Activated naive CD8-positive, alpha-beta T cell treated with anti-CD3 and anti-CD28 coated beads, Interleukin-2, amount 10 ng/mL, durations not matched to agents 7 days and 5 days (primary cell): ENCODE measurements around the gene ZEB2. TPM values are rescaled to one million over a fixed set of nuclear protein-coding genes. Genes with fewer than 3 reads are reported as not detected.
"Not testable (repeated sequence)": the region's sequence is repeated elsewhere in the genome, so short reads cannot be mapped to it uniquely, and the experiment has no call there.

ENCODE experiments used
- ATAC-seq: fragments of 150-1000 bp; cut with Tn5 transposase; one replicate; pipeline ENCODE4 v1.10.0; 2021; ENCODE audit warnings: low read depth, moderate library complexity
- POLR2A ChIA-PET: fragments of 350-600 bp; sonication (Branson Sonifier 250); formaldehyde crosslinking; loops from one replicate; lab custom pipeline; 2021; ENCODE audit warnings: antibody characterized with exemption; lab: Charles Lee
- DNase-seq: peaks from one replicate; pipeline ENCODE4 v3.0.0; 2021
- H3K27ac Mint-ChIP-seq: one replicate; pipeline ENCODE4 v1.8.0; 2022; ENCODE audit warnings: mild to moderate bottlenecking, mixed read lengths
- H3K27me3 Mint-ChIP-seq: one replicate; pipeline ENCODE4 v1.8.0; 2022; ENCODE audit warnings: mild to moderate bottlenecking, moderate library complexity, mixed read lengths
- H3K36me3 Mint-ChIP-seq: one replicate; pipeline ENCODE4 v1.8.0; 2021; ENCODE audit warnings: mild to moderate bottlenecking, mixed read lengths
- H3K4me1 Mint-ChIP-seq: one replicate; pipeline ENCODE4 v1.8.0; 2021; ENCODE audit warnings: mixed read lengths
- H3K4me3 Mint-ChIP-seq: one replicate; pipeline ENCODE4 v1.8.0; 2022; ENCODE audit warnings: mild to moderate bottlenecking, moderate library complexity, mixed read lengths
- H3K9me3 Mint-ChIP-seq: one replicate; pipeline ENCODE4 v1.8.0; 2021; ENCODE audit warnings: mixed read lengths
- total RNA-seq, 2 experiments: library from RNA; stranded (reverse); gene quantifications; one replicate each; pipeline ENCODE4 v1.2.3, GENCODE V29; 2021

Gene ZEB2
- total RNA-seq, 2 experiments from 2014 or later, result 17.8 to 19.6 TPM

GRCh38 chr2:144364247-144364646 is 155.7 kb downstream of the ZEB2 start:
- H3K27me3 Mint-ChIP-seq, H3K4me1 Mint-ChIP-seq, POLR2A ChIA-PET, DNase-seq, H3K4me3 Mint-ChIP-seq, H3K9me3 Mint-ChIP-seq, ATAC-seq, H3K27ac Mint-ChIP-seq, H3K36me3 Mint-ChIP-seq: not testable (repeated sequence)

- H3K4me3 Mint-ChIP-seq, result no peak overlapping the region
- POLR2A ChIA-PET, result no interaction called here
- no peaks in the 10 kb centered on the region for H3K4me1 Mint-ChIP-seq
- H3K9me3 Mint-ChIP-seq, result peaks cover 1% of the 10 kb centered on the region
- H3K27ac Mint-ChIP-seq, result no peak overlapping the region
- no peak for ATAC-seq
- no peak for DNase-seq
- peaks cover 2% of the 10 kb centered on the region for H3K36me3 Mint-ChIP-seq
- peaks cover 4% of the 10 kb centered on the region for H3K27me3 Mint-ChIP-seq
Observed at GRCh38 chr2:144362401-144362800, 157.5 kb downstream of the ZEB2 start.

- Mint-ChIP-seq H3K4me1 (no peaks in the 10 kb centered on the region), H3K9me3 (peaks cover 1% of the 10 kb centered on the region), H3K27ac (no peak overlapping the region), H3K4me3 (no peak overlapping the region), H3K27me3 (peaks cover 4% of the 10 kb centered on the region), H3K36me3 (peaks cover 2% of the 10 kb centered on the region)
- POLR2A ChIA-PET, result no interaction called here
- DNase-seq, result no peak
- ATAC-seq, result no peak
Observed at GRCh38 chr2:144361742-144362141, 158.2 kb downstream of the ZEB2 start.

- no peaks in the 10 kb centered on the region for H3K4me1 Mint-ChIP-seq
- H3K9me3 Mint-ChIP-seq, result peaks cover 1% of the 10 kb centered on the region
- H3K4me3 Mint-ChIP-seq, result no peak overlapping the region
- no peak overlapping the region for H3K27ac Mint-ChIP-seq
- peaks cover 5% of the 10 kb centered on the region for H3K27me3 Mint-ChIP-seq
- ATAC-seq (no peak), DNase-seq (no peak)
- no peaks in the 10 kb centered on the region for H3K36me3 Mint-ChIP-seq
- POLR2A ChIA-PET, result no interaction called here
Observed at GRCh38 chr2:144359684-144360083, 160.2 kb downstream of the ZEB2 start.

GRCh38 chr2:144358979-144359541 is 160.9 kb downstream of the ZEB2 start:
- DNase-seq (no peak), ATAC-seq (no peak)
- Mint-ChIP-seq H3K4me1 (no peaks in the 10 kb centered on the region), H3K27me3 (peaks cover 5% of the 10 kb centered on the region), H3K27ac (no peak overlapping the region), H3K4me3 (no peak overlapping the region), H3K9me3 (peaks cover 1% of the 10 kb centered on the region), H3K36me3 (no peaks in the 10 kb centered on the region)
- POLR2A ChIA-PET, result no interaction called here

- Mint-ChIP-seq H3K4me3 (no peak overlapping the region), H3K4me1 (no peaks in the 10 kb centered on the region), H3K36me3 (no peaks in the 10 kb centered on the region), H3K27me3 (peaks cover 5% of the 10 kb centered on the region), H3K9me3 (peaks cover 1% of the 10 kb centered on the region), H3K27ac (no peak overlapping the region)
- POLR2A ChIA-PET, result no interaction called here
- ATAC-seq (no peak), DNase-seq (no peak)
Observed at GRCh38 chr2:144358374-144358964, 161.4 kb downstream of the ZEB2 start.

GRCh38 chr2:144357623-144358373 is 162.1 kb downstream of the ZEB2 start:
- ATAC-seq, result no peak
- no peak for DNase-seq
- no peaks in the 10 kb centered on the region for H3K36me3 Mint-ChIP-seq
- POLR2A ChIA-PET, result no interaction called here
- no peak overlapping the region for H3K4me3 Mint-ChIP-seq
- no peak overlapping the region for H3K27ac Mint-ChIP-seq
- peaks cover 5% of the 10 kb centered on the region for H3K27me3 Mint-ChIP-seq
- peaks cover 1% of the 10 kb centered on the region for H3K9me3 Mint-ChIP-seq
- no peaks in the 10 kb centered on the region for H3K4me1 Mint-ChIP-seq

- Mint-ChIP-seq H3K4me3 (no peak overlapping the region), H3K36me3 (no peaks in the 10 kb centered on the region), H3K9me3 (peaks cover 1% of the 10 kb centered on the region), H3K4me1 (no peaks in the 10 kb centered on the region), H3K27me3 (peaks cover 3% of the 10 kb centered on the region), H3K27ac (no peak overlapping the region)
- POLR2A ChIA-PET, result no interaction called here
- DNase-seq (no peak), ATAC-seq (no peak)
Observed at GRCh38 chr2:144356402-144356801, 163.5 kb downstream of the ZEB2 start.

GRCh38 chr2:144354953-144355352 is 165.0 kb downstream of the ZEB2 start:
- no peak for DNase-seq
- no peak overlapping the region for H3K27ac Mint-ChIP-seq
- POLR2A ChIA-PET, result no interaction called here
- H3K4me3 Mint-ChIP-seq, result no peak overlapping the region
- no peak for ATAC-seq
- H3K27me3 Mint-ChIP-seq, result peaks cover 5% of the 10 kb centered on the region
- H3K4me1 Mint-ChIP-seq, result no peaks in the 10 kb centered on the region
- peaks cover 2% of the 10 kb centered on the region for H3K36me3 Mint-ChIP-seq
- no peaks in the 10 kb centered on the region for H3K9me3 Mint-ChIP-seq

- DNase-seq (no peak), ATAC-seq (no peak)
- POLR2A ChIA-PET, result no interaction called here
- peaks cover 5% of the 10 kb centered on the region for H3K27me3 Mint-ChIP-seq
- no peaks in the 10 kb centered on the region for H3K4me1 Mint-ChIP-seq
- no peak overlapping the region for H3K27ac Mint-ChIP-seq
- H3K9me3 Mint-ChIP-seq, result no peaks in the 10 kb centered on the region
- peaks cover 2% of the 10 kb centered on the region for H3K36me3 Mint-ChIP-seq
- H3K4me3 Mint-ChIP-seq, result no peak overlapping the region
Observed at GRCh38 chr2:144351687-144352086, 168.2 kb downstream of the ZEB2 start.

- Mint-ChIP-seq H3K4me3 (no peak overlapping the region), H3K36me3 (peaks cover 2% of the 10 kb centered on the region), H3K27ac (no peak overlapping the region), H3K9me3 (no peaks in the 10 kb centered on the region), H3K4me1 (no peaks in the 10 kb centered on the region), H3K27me3 (peaks cover 1% of the 10 kb centered on the region)
- no peak for ATAC-seq
- no peak for DNase-seq
- POLR2A ChIA-PET, result interaction anchor here (0.7 kb wide), 1 partner anchor 1378 kb away, joined by 3 read pairs; no protein-coding TSS in a partner anchor
Observed at GRCh38 chr2:144350151-144350802, 169.6 kb downstream of the ZEB2 start.

- DNase-seq (no peak), ATAC-seq (no peak)
- POLR2A ChIA-PET, result interaction anchor here (0.7 kb wide), 1 partner anchor 1377 kb away, joined by 3 read pairs; no protein-coding TSS in a partner anchor
- H3K27ac Mint-ChIP-seq, result no peak overlapping the region
- H3K36me3 Mint-ChIP-seq, result peaks cover 2% of the 10 kb centered on the region
- no peaks in the 10 kb centered on the region for H3K9me3 Mint-ChIP-seq
- H3K27me3 Mint-ChIP-seq, result peaks cover 1% of the 10 kb centered on the region
- no peak overlapping the region for H3K4me3 Mint-ChIP-seq
- H3K4me1 Mint-ChIP-seq, result no peaks in the 10 kb centered on the region
Observed at GRCh38 chr2:144349674-144350073, 170.2 kb downstream of the ZEB2 start.

GRCh38 chr2:144348846-144349245 is 171.1 kb downstream of the ZEB2 start:
- H3K4me1 Mint-ChIP-seq, result no peaks in the 10 kb centered on the region
- H3K27ac Mint-ChIP-seq, result no peak overlapping the region
- H3K36me3 Mint-ChIP-seq, result peaks cover 2% of the 10 kb centered on the region
- POLR2A ChIA-PET, result no interaction called here
- no peak overlapping the region for H3K4me3 Mint-ChIP-seq
- DNase-seq (no peak), ATAC-seq (no peak)
- peaks cover 1% of the 10 kb centered on the region for H3K27me3 Mint-ChIP-seq
- no peaks in the 10 kb centered on the region for H3K9me3 Mint-ChIP-seq
